OCI-LY7 (cell line): Measurements from ENCODE around the gene DENND2D.

Source experiments
- CTCF ChIP-seq: fragments of 200-600 bp; sonication (generic); conservative IDR thresholded peaks from 2 replicates; pipeline ENCODE4 v1.5.1; 2014; ENCODE audit warnings: mild to moderate bottlenecking, antibody characterized with exemption, low read length, moderate library complexity, mixed read lengths
- EZH2phosphoT487 ChIP-seq: fragments of 200-600 bp; sonication (generic); IDR thresholded peaks from 2 replicates; pipeline ENCODE4 v1.6.1; 2018; ENCODE audit warnings: low read depth, borderline replicate concordance, mild to moderate bottlenecking, mixed run types, antibody characterized with exemption, low read length, moderate library complexity, mixed read lengths

- TF ChIP-seq CTCF (no peak), EZH2phosphoT487 (no peak)
These were observed 52.0 kb downstream of the DENND2D start for GRCh38 chr1:111148376-111148881.
